Brain microvascular endothelial cell (primary cell): Measurements from ENCODE around the gene C22orf15.

Experiments used
- DNase-seq: peaks from one replicate; pipeline ENCODE4 v3.0.0-alpha.2; 2020
- H3K27ac ChIP-seq: fragments of 250-450 bp; sonication (Bioruptor Pico); 2 replicates; pipeline ENCODE4 v1.5.1; 2020; ENCODE audit warnings: mild to moderate bottlenecking, moderate library complexity
- H3K27me3 ChIP-seq: fragments of 250-450 bp; sonication (Bioruptor Pico); replicated peaks from 2 replicates; pipeline ENCODE4 v1.5.1; 2020; ENCODE audit warnings: mild to moderate bottlenecking
- H3K36me3 ChIP-seq: fragments of 250-450 bp; sonication (Bioruptor Pico); replicated peaks from 2 replicates; pipeline ENCODE4 v1.5.1; 2020; ENCODE audit warnings: mild to moderate bottlenecking
- H3K4me3 ChIP-seq: 2 replicates; pipeline ENCODE4 v1.5.1; 2011; ENCODE audit warnings: low read depth, mild to moderate bottlenecking, control low read depth, low read length, moderate library complexity
- CTCF ChIP-seq: IDR thresholded peaks from 2 replicates; pipeline ENCODE4 v1.5.1; 2011; ENCODE audit warnings: low read depth, mild to moderate bottlenecking, moderate library complexity, low read length, control low read depth, inconsistent platforms; ENCODE audit errors: missing control alignments
- in situ Hi-C: cut with HindIII; loops from 2 replicates; pipeline ENCODE4 v1.10.0; 2017; ENCODE audit warnings: low sequenced_read_pairs, low pct_ligation_motif_present

The C22orf15 gene

GRCh38 chr22:23782252-23782651 lies 19.5 kb downstream of the C22orf15 start:
- Histone ChIP-seq H3K36me3 (no peaks in the 10 kb centered on the region), H3K4me3 (no peak overlapping the region), H3K27me3 (no peaks in the 10 kb centered on the region), H3K27ac (no peak overlapping the region)
- in situ Hi-C loops, result no loop called here
- no peak for TF ChIP-seq CTCF
- DNase-seq, result no peak

GRCh38 chr22:23782703-23783102 lies 19.9 kb downstream of the C22orf15 start:
- H3K36me3 ChIP-seq, result no peaks in the 10 kb centered on the region
- no peak for TF ChIP-seq CTCF
- no peak overlapping the region for H3K4me3 ChIP-seq
- no peak overlapping the region for H3K27ac ChIP-seq
- no peak for DNase-seq
- no peaks in the 10 kb centered on the region for H3K27me3 ChIP-seq
- in situ Hi-C loops, result no loop called here

GRCh38 chr22:23783265-23784150 lies 20.7 kb downstream of the C22orf15 start:
- in situ Hi-C loops, result no loop called here
- no peak for TF ChIP-seq CTCF
- H3K27me3 ChIP-seq, result no peaks in the 10 kb centered on the region
- DNase-seq, result no peak
- H3K36me3 ChIP-seq, result no peaks in the 10 kb centered on the region
- no peak overlapping the region for H3K4me3 ChIP-seq
- H3K27ac ChIP-seq, result no peak overlapping the region

GRCh38 chr22:23784215-23784732 lies 21.5 kb downstream of the C22orf15 start:
- peak; percentile 60 for DNase-seq
- no peak for TF ChIP-seq CTCF
- in situ Hi-C loops, result no loop called here
- no peak overlapping the region for H3K4me3 ChIP-seq
- no peaks in the 10 kb centered on the region for H3K36me3 ChIP-seq
- H3K27ac ChIP-seq, result no peak overlapping the region
- no peaks in the 10 kb centered on the region for H3K27me3 ChIP-seq

- peak overlapping the region; percentile 89 for H3K4me3 ChIP-seq
- in situ Hi-C loops, result no loop called here
- no peak for TF ChIP-seq CTCF
- no peaks in the 10 kb centered on the region for H3K36me3 ChIP-seq
- H3K27ac ChIP-seq, result peak overlapping the region; percentile 94
- no peaks in the 10 kb centered on the region for H3K27me3 ChIP-seq
- no peak for DNase-seq
Measured at GRCh38 chr22:23786261-23786710, 23.5 kb downstream of the C22orf15 start.
